HepG2 (cell line): ENCODE results near the gene ANKRD44. TPM values are rescaled to one million over a fixed set of nuclear protein-coding genes. Genes with fewer than 3 reads are reported as not detected.

ENCODE experiments used
- ATAC-seq: fragments of 200-7000 bp; cut with Tn5 transposase; 3 replicates; pipeline ENCODE4 v1.9.1; 2020; ENCODE audit warnings: mild to moderate bottlenecking, moderate library complexity
- BruUV-seq: library from RNA; stranded (reverse); fragments of 400-500 nt; replicated peaks from 2 replicates; lab custom pipeline; 2021; lab: Mats Ljungman, UMichigan
- CTCF ChIA-PET: fragments of 300-600 bp; formaldehyde crosslinking; extraction: SDS; loops from one replicate; lab custom pipeline; 2021; ENCODE audit warnings: low total read pairs, inconsistent platforms, low intra/inter-chr PET ratio; lab: Yijun Ruan, JAX
- POLR2A ChIA-PET: fragments of 350-600 bp; sonication (Branson Sonifier 250); formaldehyde crosslinking; loops from one replicate; lab custom pipeline; 2020; ENCODE audit warnings: antibody characterized with exemption, inconsistent platforms; lab: Yijun Ruan, JAX
- DNase-seq: peaks from one replicate; pipeline ENCODE4 v3.0.0-alpha.2; 2015; ENCODE audit warnings: low spot score
- FAIRE-seq: peaks from 3 replicates; lab custom pipeline; 2011; peaks lifted over from hg19 to GRCh38; lab: Jason Lieb, UNC
- H2AFZ ChIP-seq: one replicate; pipeline ENCODE4 v1.6.1; 2011; ENCODE audit warnings: low read length, inconsistent platforms
- H3K27ac ChIP-seq: fragments of 300-600 bp; 3 replicates; pipeline ENCODE4 v1.8.0; 2011; ENCODE audit warnings: mixed run types, mild to moderate bottlenecking, mixed read lengths, low read length, inconsistent platforms; ENCODE audit not compliant: insufficient read depth; ENCODE audit errors: extremely low read length
- H3K27me3 ChIP-seq, 2 experiments: fragments of 200-600 bp in 1 of 2; 2 replicates in 1 of 2; 3 replicates in 1 of 2; pipeline versions ENCODE4 v1.6.0 to v1.8.0; 2011; ENCODE audit warnings: low read length in 2 of 2, mild to moderate bottlenecking in 2 of 2, moderate library complexity in 2 of 2, inconsistent platforms in 1 of 2; ENCODE audit not compliant: insufficient read depth in 2 of 2, control insufficient read depth in 1 of 2
- H3K36me3 ChIP-seq, 2 experiments: fragments of 200-600 bp in 1 of 2; replicated peaks in 1 of 2; 2 replicates in 1 of 2; 3 replicates in 1 of 2; pipeline versions ENCODE4 v1.5.1 to v1.8.0; 2011; ENCODE audit warnings: low read length in 2 of 2, inconsistent platforms in 1 of 2; ENCODE audit not compliant: insufficient read depth in 2 of 2, control insufficient read depth in 1 of 2
- H3K4me1 ChIP-seq: 2 replicates; pipeline ENCODE4 v1.5.1; 2012; ENCODE audit warnings: low read length, inconsistent platforms; ENCODE audit not compliant: insufficient read depth
- H3K4me2 ChIP-seq: 2 replicates; pipeline ENCODE4 v1.6.0; 2011; ENCODE audit warnings: low read depth, low read length, inconsistent platforms
- H3K4me3 ChIP-seq, 3 experiments: fragments of 200-600 bp in 1 of 3; sonication (generic), shearing (Covaris generic) in 1 of 3; replicated peaks in 1 of 3; 2 replicates each; pipeline ENCODE4 v1.5.1; 2011 to 2016; ENCODE audit warnings: low read length in 3 of 3, inconsistent platforms in 2 of 3, low read depth in 2 of 3, mild to moderate bottlenecking in 2 of 3, control low read depth in 1 of 3, mixed read lengths in 1 of 3; ENCODE audit not compliant: insufficient read depth in 1 of 3
- H3K79me2 ChIP-seq: one replicate; pipeline ENCODE4 v1.6.1; 2011; ENCODE audit warnings: low read length, inconsistent platforms; ENCODE audit not compliant: insufficient read depth
- H3K9ac ChIP-seq: 2 replicates; pipeline ENCODE4 v1.6.0; 2011; ENCODE audit warnings: mild to moderate bottlenecking, low read depth, low read length, inconsistent platforms; ENCODE audit not compliant: insufficient read depth
- H3K9me3 ChIP-seq: 2 replicates; pipeline ENCODE4 v1.5.1; 2012; ENCODE audit warnings: mild to moderate bottlenecking, low read length
- H4K20me1 ChIP-seq: 2 replicates; pipeline ENCODE4 v1.6.0; 2011; ENCODE audit warnings: inconsistent platforms, mild to moderate bottlenecking, low read length, moderate library complexity; ENCODE audit not compliant: insufficient read depth
- ATF3 ChIP-seq: sonication (generic); formaldehyde crosslinking; IDR thresholded peaks from 2 replicates; pipeline ENCODE4 v1.4.0; 2020; ENCODE audit warnings: missing genetic modification reagents
- CENPX ChIP-seq: sonication (generic); formaldehyde crosslinking; IDR thresholded peaks from 2 replicates; pipeline ENCODE4 v1.9.0; 2021; ENCODE audit warnings: mild to moderate bottlenecking, missing genetic modification reagents, moderate library complexity
- GMEB1 ChIP-seq: sonication (generic); formaldehyde crosslinking; IDR thresholded peaks from 2 replicates; pipeline ENCODE4 v1.5.1; 2020; ENCODE audit warnings: missing genetic modification reagents, mild to moderate bottlenecking, borderline replicate concordance
- HHEX ChIP-seq: IDR thresholded peaks from 2 replicates; pipeline ENCODE4 v1.6.1; 2016; ENCODE audit warnings: control low read depth
- KDM2A ChIP-seq: sonication (generic); formaldehyde crosslinking; IDR thresholded peaks from 2 replicates; pipeline ENCODE4 v1.4.0; 2020; ENCODE audit warnings: low read depth, missing genetic modification reagents, borderline replicate concordance
- NCOA1 ChIP-seq: sonication (generic); formaldehyde crosslinking; IDR thresholded peaks from 2 replicates; pipeline ENCODE4 v1.9.0; 2021; ENCODE audit warnings: missing genetic modification reagents
- PAX8 ChIP-seq: sonication (generic); formaldehyde crosslinking; IDR thresholded peaks from 2 replicates; pipeline ENCODE4 v1.8.0; 2022; ENCODE audit warnings: mild to moderate bottlenecking, missing genetic modification reagents, borderline replicate concordance
- SAP130 ChIP-seq: IDR thresholded peaks from 2 replicates; pipeline ENCODE4 v1.6.1; 2016; ENCODE audit warnings: low read depth
- TIGD3 ChIP-seq: sonication (generic); formaldehyde crosslinking; IDR thresholded peaks from 2 replicates; pipeline ENCODE4 v1.5.1; 2020; ENCODE audit warnings: mild to moderate bottlenecking, missing genetic modification reagents, borderline replicate concordance
- ZNF414 ChIP-seq: sonication (generic); formaldehyde crosslinking; IDR thresholded peaks from 2 replicates; pipeline ENCODE4 v1.5.0; 2020; ENCODE audit warnings: missing genetic modification reagents
- ZNF839 ChIP-seq: sonication (generic); formaldehyde crosslinking; IDR thresholded peaks from 2 replicates; pipeline ENCODE4 v1.4.0; 2020; ENCODE audit warnings: missing genetic modification reagents, mild to moderate bottlenecking, borderline replicate concordance
- WGBS: methylation state at CpG from one replicate; pipeline ENCODE4 v1.1.6; 2017; ENCODE audit warnings: low lambda C conversion rate; 5-methylcytosine and 5-hydroxymethylcytosine counted together
- in situ Hi-C: cut with HindIII; loops from 2 replicates; pipeline ENCODE4 v1.10.0; 2017; ENCODE audit warnings: low pct_unique_long_range_greater_than_20kb; ENCODE audit not compliant: extremely low pct_ligation_motif_present
- intact Hi-C: fragments of 100-400 bp; cut with micrococcal nuclease; formaldehyde crosslinking; loops from one replicate; pipeline ENCODE4 v1.10.0; 2022; ENCODE audit not compliant: unreplicated experiment
- polyA plus RNA-seq, 8 experiments: library from polyadenylated mRNA; depleted of rRNA in 3 of 8; stranded (reverse) in 7 of 8; unstranded in 1 of 8; fragments of >200 nt; fragmentation: Illumina TruSeq in 4 of 8; extraction: Trizol in 4 of 8; gene quantifications; 2 replicates each; pipeline versions ENCODE4 v1.2.1 to v1.2.3, GENCODE V29; 2011 to 2016; ENCODE audit warnings: low read depth in 4 of 8, missing spikeins in 1 of 8, mixed read lengths in 1 of 8; ENCODE audit not compliant: insufficient read depth in 1 of 8
- total RNA-seq, 5 experiments: library from RNA; depleted of rRNA; stranded (reverse); fragments of >200 nt; fragmentation: Illumina TruSeq; extraction: Trizol; gene quantifications; 2 replicates each; pipeline ENCODE4 v1.2.3, GENCODE V29; 2016; ENCODE audit warnings: low read depth in 1 of 5
- TF ChIP-seq, protein P1 (sequence below): sonication (generic); formaldehyde crosslinking; IDR thresholded peaks from 2 replicates; pipeline ENCODE4 v1.5.0; 2020; ENCODE audit warnings: mild to moderate bottlenecking, missing genetic modification reagents, moderate library complexity
- TF ChIP-seq, protein P2 (sequence below): sonication (generic); formaldehyde crosslinking; IDR thresholded peaks from 2 replicates; pipeline ENCODE4 v1.8.0; 2022; ENCODE audit warnings: missing genetic modification reagents, low read depth, mild to moderate bottlenecking, borderline replicate concordance

Gene ANKRD44
- total and polyA plus RNA-seq, 2 of the 13 experiments (the other 11 are each of a cell fraction or from before 2014, with no cell fraction given), result 0.04 to 0.11 TPM

DNA sequence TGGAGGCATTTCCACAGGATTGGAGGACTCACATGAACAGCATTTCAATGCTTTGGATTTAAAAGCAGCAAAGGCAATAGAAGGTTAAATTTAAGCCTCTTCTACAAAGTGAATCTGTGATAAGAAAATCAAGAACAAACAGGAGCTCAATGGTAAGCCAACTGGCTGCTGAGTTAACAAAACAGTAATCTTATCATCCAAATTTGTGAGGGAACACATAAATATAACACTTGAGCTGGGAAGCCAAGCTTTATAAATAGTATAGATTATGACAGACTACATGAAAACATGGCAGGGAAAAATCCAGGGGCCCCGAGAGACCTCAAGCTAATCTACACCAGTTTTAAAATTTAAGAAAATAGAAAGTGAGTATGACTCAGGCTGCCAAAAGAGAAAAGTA, 275.6 kb downstream of the ANKRD44 start:
- WGBS, result 9% methylated on average over 1 of the region's 1 CpG
- CTCF ChIA-PET, result no interaction called here

DNA sequence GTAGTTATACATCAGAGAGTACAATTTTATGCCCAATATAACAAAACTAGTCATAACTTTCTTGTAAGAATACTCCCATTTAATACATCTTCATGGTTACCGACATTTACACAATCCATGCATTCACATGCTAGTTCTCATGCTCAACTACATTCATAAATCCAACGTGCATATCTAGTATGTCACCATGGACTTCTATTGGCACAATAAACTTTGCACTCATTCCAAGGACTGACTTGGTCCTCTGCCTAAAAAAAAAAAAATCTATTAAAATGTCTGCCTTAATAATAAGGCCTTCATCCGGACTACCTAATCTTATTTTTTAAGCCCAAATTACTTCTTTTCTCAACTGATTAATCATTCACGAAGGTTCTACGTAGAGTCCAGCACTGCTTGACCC, 276.3 kb downstream of the ANKRD44 start:
- no peaks in the 10 kb centered on the region for H3K36me3 ChIP-seq
- intact Hi-C loops, result no loop called here
- H3K79me2 ChIP-seq, result no peaks in the 10 kb centered on the region
- 12% methylated on average over 5 of the region's 5 CpGs for whole genome bisulfite sequencing
- POLR2A ChIA-PET, result no interaction called here
- ATAC-seq (no peak), FAIRE-seq (no peak), DNase-seq (no peak)
- H3K9me3 ChIP-seq, result no peaks in the 10 kb centered on the region
- no peaks in the 10 kb centered on the region for H4K20me1 ChIP-seq
- H2AFZ ChIP-seq, result no peak overlapping the region
- CTCF ChIA-PET, result no interaction called here
- H3K4me2 ChIP-seq, result no peak overlapping the region
- in situ Hi-C loops, result no loop called here
- H3K9ac ChIP-seq, result no peak overlapping the region
- H3K4me1 ChIP-seq, result no peaks in the 10 kb centered on the region
- no peaks in the 10 kb centered on the region for H3K27me3 ChIP-seq
- no TSS peak for BruUV-seq
- H3K4me3 ChIP-seq, result no peak overlapping the region
- no peak overlapping the region for H3K27ac ChIP-seq
- TF ChIP-seq PAX8 (CRISPR knock-in tag) (no peak), GMEB1 (CRISPR knock-in tag) (no peak), KDM2A (no peak), TIGD3 (CRISPR knock-in tag) (no peak), NCOA1 (CRISPR knock-in tag) (no peak), SAP130 (CRISPR knock-in tag) (no peak), ATF3 (CRISPR knock-in tag) (no peak), ZNF414 (CRISPR knock-in tag) (no peak), ZNF839 (CRISPR knock-in tag) (no peak), HHEX (no peak)
- TF ChIP-seq, protein P1, sequence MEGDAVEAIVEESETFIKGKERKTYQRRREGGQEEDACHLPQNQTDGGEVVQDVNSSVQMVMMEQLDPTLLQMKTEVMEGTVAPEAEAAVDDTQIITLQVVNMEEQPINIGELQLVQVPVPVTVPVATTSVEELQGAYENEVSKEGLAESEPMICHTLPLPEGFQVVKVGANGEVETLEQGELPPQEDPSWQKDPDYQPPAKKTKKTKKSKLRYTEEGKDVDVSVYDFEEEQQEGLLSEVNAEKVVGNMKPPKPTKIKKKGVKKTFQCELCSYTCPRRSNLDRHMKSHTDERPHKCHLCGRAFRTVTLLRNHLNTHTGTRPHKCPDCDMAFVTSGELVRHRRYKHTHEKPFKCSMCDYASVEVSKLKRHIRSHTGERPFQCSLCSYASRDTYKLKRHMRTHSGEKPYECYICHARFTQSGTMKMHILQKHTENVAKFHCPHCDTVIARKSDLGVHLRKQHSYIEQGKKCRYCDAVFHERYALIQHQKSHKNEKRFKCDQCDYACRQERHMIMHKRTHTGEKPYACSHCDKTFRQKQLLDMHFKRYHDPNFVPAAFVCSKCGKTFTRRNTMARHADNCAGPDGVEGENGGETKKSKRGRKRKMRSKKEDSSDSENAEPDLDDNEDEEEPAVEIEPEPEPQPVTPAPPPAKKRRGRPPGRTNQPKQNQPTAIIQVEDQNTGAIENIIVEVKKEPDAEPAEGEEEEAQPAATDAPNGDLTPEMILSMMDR (CRISPR knock-in tag), result no peak

More for the DNA sequence above, 275.6 kb downstream of the ANKRD44 start:
- FAIRE-seq (no peak), ATAC-seq (no peak), DNase-seq (no peak)
- no peaks in the 10 kb centered on the region for H3K9me3 ChIP-seq
- H2AFZ ChIP-seq, result no peak overlapping the region
- in situ Hi-C loops, result no loop called here
- no peaks in the 10 kb centered on the region for H3K36me3 ChIP-seq
- H3K4me2 ChIP-seq, result no peak overlapping the region
- H3K4me3 ChIP-seq, result no peak overlapping the region
- no peaks in the 10 kb centered on the region for H3K27me3 ChIP-seq
- POLR2A ChIA-PET, result no interaction called here
- H3K9ac ChIP-seq, result no peak overlapping the region
- H3K4me1 ChIP-seq, result no peaks in the 10 kb centered on the region
- no peak overlapping the region for H3K27ac ChIP-seq
- TF ChIP-seq, protein P2, sequence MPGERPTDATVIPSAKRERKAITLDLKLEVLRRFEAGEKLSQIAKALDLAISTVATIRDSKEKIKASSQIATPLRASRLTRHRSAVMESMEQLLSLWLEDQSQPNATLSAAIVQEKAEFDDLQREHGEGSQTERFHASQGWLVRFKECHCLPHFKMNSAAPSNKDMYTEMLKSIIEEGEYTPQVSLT (CRISPR knock-in tag), result no peak
- no peak for TF ChIP-seq CENPX (CRISPR knock-in tag)
- no peaks in the 10 kb centered on the region for H3K79me2 ChIP-seq
- no TSS peak for BruUV-seq
- no peaks in the 10 kb centered on the region for H4K20me1 ChIP-seq
- intact Hi-C loops, result no loop called here
